ENCODE results near the gene MSLN. TPM values are rescaled to one million over a fixed set of nuclear protein-coding genes. Genes with fewer than 3 reads are reported as not detected.

MSLN gene
- total RNA-seq, 4 donors from 2014 or later, result 0.39 TPM; not detected in 3

- H3K36me3 ChIP-seq, result peaks cover 44 to 92% (median 79%) of the 10 kb centered on the region in 4 donors
- TF ChIP-seq CTCF (IDR thresholded peaks at IDR 0.05) (no peak), EP300 (IDR thresholded peaks at IDR 0.05) (no peak), POLR2A (IDR thresholded peaks at IDR 0.05; ENCODE audit: low read depth) (no peak), POLR2AphosphoS5 (IDR thresholded peaks at IDR 0.05) (no peak)
- H3K4me1 ChIP-seq, result peaks cover 8 to 11% (median 10%) of the 10 kb centered on the region in 4 donors
- H3K27ac ChIP-seq (replicated peaks in 1 of 4), result no peak overlapping the region
- no peak for DNase-seq (ENCODE audit: extremely low spot score)
- WGBS, result 83% methylated on average over 11 of the region's 25 CpGs
- H3K9me3 ChIP-seq, result no peaks in the 10 kb centered on the region
- intact Hi-C loops (cut with DNase I), result no loop called here
- H3K27me3 ChIP-seq, result no peaks in the 10 kb centered on the region
- H3K4me3 ChIP-seq, result no peak overlapping the region
Observed at GRCh38 chr16:734981-735881, 25.3 kb upstream of the MSLN start.

GRCh38 chr16:735982-736453 lies 24.5 kb upstream of the MSLN start:
- no peaks in the 10 kb centered on the region for H3K9me3 ChIP-seq
- H3K4me1 ChIP-seq, result peaks cover 11 to 15% (median 13%) of the 10 kb centered on the region in 4 donors
- peaks cover 43 to 84% (median 72%) of the 10 kb centered on the region in 4 donors for H3K36me3 ChIP-seq
- no peak for DNase-seq (ENCODE audit: extremely low spot score)
- intact Hi-C loops (cut with DNase I), result no loop called here
- H3K27ac ChIP-seq (replicated peaks in 1 of 4), result no peak overlapping the region
- no peak for TF ChIP-seq POLR2AphosphoS5 (IDR thresholded peaks at IDR 0.05)
- TF ChIP-seq CTCF (IDR thresholded peaks at IDR 0.05), result no peak
- no peak for TF ChIP-seq POLR2A (IDR thresholded peaks at IDR 0.05; ENCODE audit: low read depth)
- no peak for TF ChIP-seq EP300 (IDR thresholded peaks at IDR 0.05)
- H3K4me3 ChIP-seq, result no peak overlapping the region
- H3K27me3 ChIP-seq, result no peaks in the 10 kb centered on the region
- WGBS, result 90% methylated on average over 13 of the region's 13 CpGs

GRCh38 chr16:736936-737481 lies 23.5 kb upstream of the MSLN start:
- no peak for DNase-seq (ENCODE audit: extremely low spot score)
- 97% methylated on average over 28 of the region's 29 CpGs for WGBS
- H3K4me1 ChIP-seq, result peaks cover 14 to 21% (median 18%) of the 10 kb centered on the region in 4 donors
- intact Hi-C loops (cut with DNase I), result no loop called here
- H3K27me3 ChIP-seq, result peaks cover 0 to 3% (median 0%) of the 10 kb centered on the region in 4 donors
- H3K36me3 ChIP-seq, result peaks cover 33 to 74% (median 63%) of the 10 kb centered on the region in 4 donors
- TF ChIP-seq POLR2AphosphoS5 (IDR thresholded peaks at IDR 0.05), result no peak
- no peak for TF ChIP-seq CTCF (IDR thresholded peaks at IDR 0.05)
- no peak for TF ChIP-seq POLR2A (IDR thresholded peaks at IDR 0.05; ENCODE audit: low read depth)
- TF ChIP-seq EP300 (IDR thresholded peaks at IDR 0.05), result no peak
- H3K9me3 ChIP-seq, result no peaks in the 10 kb centered on the region
- no peak overlapping the region for H3K4me3 ChIP-seq
- no peak overlapping the region for H3K27ac ChIP-seq (replicated peaks in 1 of 4)

GRCh38 chr16:739560-740458 lies 20.7 kb upstream of the MSLN start:
- Histone ChIP-seq H3K9me3 (no peaks in the 10 kb centered on the region), H3K27me3 (peaks cover 0 to 29% (median 0%) of the 10 kb centered on the region in 4 donors), H3K4me3 (peak overlapping the region; percentile 67 to 96 (median 88)), H3K36me3 (peaks cover 21 to 46% (median 35%) of the 10 kb centered on the region in 4 donors), H3K4me1 (peaks cover 14 to 21% (median 18%) of the 10 kb centered on the region in 4 donors), H3K27ac (replicated peaks in 1 of 4) (peak overlapping the region in 2 of 4 donors; percentile 72)
- DNase-seq (ENCODE audit: extremely low spot score), result no peak
- intact Hi-C loops (cut with DNase I), result no loop called here
- no peak for TF ChIP-seq CTCF (IDR thresholded peaks at IDR 0.05)
- TF ChIP-seq EP300 (IDR thresholded peaks at IDR 0.05), result no peak
- TF ChIP-seq POLR2AphosphoS5 (IDR thresholded peaks at IDR 0.05), result no peak
- no peak for TF ChIP-seq POLR2A (IDR thresholded peaks at IDR 0.05; ENCODE audit: low read depth)
- WGBS, result 49% methylated on average over 36 of the region's 38 CpGs

All from esophagus muscularis mucosa (tissue), 4 donors.